HG02938 (cell line): ENCODE data around the gene ERGIC1.

Experiments used
- ATAC-seq: cut with Tn5 transposase; IDR thresholded peaks from one replicate; pipeline ENCODE4 v1.9.1; 2021; ENCODE audit warnings: mild to moderate bottlenecking, moderate library complexity; ENCODE audit not compliant: unreplicated experiment

The ERGIC1 gene

DNA sequence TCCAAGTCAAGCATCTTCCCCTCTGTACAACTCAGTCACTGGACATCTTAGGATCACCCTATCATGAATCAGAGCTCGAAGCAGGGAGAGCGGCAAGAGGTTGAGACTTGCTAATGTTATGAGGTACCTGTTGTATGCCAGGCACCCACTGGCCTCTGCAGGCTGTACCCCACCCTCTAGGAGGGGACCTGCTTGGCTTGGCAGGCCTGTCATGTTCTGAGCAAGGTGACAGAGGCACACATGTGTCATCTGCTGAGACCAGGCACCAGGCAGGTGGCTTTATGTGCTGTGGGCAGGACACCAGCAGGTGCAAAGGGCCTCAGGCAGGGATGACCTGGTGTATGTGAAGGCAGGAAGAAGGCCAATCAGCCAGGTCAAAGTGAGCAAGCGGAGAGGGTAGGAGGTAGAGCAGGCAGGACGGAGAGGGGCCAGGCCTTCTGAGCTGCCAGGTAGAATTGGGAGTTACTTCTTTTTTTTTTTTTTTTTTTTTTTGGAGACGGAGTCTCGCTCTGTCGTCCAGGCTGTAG lies 64.9 kb downstream of the ERGIC1 start:
- ATAC-seq = no peak

DNA sequence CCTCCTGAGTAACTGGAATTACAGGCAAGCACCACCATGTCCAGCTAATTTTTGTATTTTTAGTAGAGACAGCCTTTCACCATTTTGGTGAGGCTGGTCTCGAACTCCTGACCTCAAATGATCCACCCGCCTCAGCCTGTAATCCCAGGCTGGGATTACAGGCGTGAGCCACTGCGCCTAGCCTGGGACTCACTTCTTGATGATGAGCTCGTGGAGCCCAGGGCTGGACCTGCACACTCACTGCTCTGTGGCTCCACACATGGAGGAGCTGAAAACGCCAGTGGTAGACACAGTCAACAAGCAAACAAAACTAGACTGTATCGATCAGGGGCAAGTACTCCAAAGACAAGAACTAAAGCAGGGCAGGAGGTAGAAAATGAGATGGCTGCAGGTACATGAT lies 65.4 kb downstream of the ERGIC1 start:
- no peak for ATAC-seq

DNA sequence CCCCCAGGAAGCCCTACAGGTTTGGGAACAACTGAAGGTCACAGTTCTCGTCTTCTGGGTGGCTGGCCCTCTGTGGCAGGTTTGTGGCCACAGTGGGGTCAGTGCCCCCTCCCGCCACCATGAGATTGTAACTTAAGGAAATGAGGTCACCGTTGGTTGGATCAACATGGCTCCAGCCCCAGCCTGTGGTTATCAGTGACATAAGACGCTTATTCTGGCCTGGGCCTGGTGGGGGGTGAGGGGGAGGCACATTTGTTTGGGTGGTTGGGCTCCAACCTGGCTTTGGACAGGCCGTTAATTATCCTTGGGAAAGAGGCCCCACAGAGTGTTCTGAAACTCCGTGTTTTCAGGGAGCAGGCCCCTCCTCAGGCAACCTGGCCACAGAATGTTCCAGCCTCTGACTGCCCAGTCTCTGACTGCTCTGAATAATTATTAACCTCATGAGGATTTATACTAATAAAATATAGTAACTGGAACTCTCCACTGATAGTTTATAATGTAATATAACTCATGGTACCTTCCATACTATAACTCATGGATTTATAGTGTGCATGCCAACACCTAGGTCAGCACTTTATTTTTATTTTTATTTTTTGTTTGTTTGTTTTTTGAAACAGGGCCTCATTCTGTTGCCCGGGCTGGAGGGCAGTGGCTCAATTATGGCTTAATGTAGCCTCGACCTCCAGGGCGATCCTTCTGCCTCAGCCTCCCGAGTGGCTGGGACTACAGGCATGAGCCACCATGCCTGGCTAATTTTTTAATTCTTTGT lies 67.1 kb downstream of the ERGIC1 start:
- ATAC-seq = no peak

DNA sequence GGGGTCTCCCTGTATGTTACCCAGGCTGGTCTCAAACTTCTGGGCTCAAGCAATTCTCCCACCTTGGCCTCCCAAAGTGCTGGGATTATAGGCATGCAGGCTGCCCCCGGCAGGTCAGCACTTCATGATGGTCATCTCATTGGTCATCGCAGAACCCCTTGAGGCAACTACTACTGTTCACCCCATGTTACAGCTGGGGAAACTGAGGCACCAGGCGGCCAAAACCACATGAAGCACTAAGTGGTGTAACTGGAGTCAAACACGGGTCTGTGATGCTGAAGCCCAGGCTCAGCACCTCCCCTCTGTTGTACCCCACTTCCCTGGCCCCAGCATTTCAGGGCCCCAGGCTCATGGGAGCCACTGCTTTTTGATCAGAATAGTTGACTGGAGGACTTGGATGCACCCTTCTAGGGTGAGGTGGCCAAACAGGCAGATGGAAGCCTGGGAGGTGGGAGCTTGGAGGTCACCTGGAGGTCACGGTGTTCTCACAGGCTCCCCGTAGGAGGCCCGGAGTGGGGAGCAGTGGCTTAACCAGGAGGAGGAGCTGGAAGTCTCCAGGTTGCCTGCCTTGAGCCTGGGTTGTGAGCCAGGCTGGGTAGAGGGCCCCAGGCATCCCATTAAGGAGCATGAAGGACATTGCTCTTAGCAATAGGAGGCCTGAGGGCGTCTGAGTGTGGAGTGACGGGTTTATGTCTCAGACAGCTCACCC lies 67.9 kb downstream of the ERGIC1 start:
- no peak for ATAC-seq

DNA sequence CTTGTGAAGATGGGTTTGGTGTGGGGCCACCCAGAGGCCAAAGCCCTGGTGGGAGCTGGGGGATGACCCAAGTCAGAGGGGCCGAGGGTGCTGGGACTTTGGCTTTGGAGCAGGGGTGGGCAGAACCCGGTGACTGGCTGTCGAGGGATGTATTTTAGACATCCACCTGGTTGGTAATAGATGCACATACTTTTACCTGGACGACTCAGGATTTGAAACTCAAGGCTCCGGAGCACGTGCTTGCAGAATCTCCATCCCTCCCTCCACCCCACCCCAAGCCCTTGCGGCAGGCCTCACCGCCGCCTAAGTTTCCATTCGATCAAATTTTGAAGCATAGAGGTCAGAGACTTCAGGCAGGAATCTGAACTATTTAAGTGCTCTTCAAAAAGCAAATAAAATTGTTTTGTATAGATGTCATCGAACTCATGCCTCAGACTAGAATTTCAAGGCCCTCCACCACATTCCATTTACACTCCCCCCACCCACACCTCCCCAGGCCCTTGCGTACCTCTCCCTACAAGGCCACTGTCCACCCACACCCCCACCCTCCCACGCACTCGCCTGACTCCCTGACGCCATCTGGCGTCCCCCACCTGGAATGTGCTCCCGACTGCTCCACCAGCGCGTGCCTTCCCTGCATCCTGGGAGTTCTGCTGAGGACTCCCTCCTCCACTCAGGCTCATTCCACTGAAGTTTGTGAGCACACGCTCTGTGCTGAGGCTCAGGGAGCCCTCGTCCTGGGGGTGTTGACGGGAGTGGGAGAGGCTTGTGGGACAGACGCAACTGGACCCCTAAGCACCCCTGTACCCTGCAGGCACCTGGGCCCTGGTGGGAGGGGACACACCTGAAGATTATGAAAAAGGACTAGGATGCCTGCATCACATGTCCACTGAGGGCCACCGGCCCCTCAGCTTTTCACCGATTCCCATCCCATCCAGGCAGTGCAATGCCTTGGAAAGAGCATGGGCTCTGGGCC lies 68.7 kb downstream of the ERGIC1 start:
- ATAC-seq = no peak

GRCh38 chr5:172903790-172904189 lies 69.7 kb downstream of the ERGIC1 start:
- ATAC-seq = no peak

- no peak for ATAC-seq
Observed at GRCh38 chr5:172904312-172904642, 70.2 kb downstream of the ERGIC1 start.

DNA sequence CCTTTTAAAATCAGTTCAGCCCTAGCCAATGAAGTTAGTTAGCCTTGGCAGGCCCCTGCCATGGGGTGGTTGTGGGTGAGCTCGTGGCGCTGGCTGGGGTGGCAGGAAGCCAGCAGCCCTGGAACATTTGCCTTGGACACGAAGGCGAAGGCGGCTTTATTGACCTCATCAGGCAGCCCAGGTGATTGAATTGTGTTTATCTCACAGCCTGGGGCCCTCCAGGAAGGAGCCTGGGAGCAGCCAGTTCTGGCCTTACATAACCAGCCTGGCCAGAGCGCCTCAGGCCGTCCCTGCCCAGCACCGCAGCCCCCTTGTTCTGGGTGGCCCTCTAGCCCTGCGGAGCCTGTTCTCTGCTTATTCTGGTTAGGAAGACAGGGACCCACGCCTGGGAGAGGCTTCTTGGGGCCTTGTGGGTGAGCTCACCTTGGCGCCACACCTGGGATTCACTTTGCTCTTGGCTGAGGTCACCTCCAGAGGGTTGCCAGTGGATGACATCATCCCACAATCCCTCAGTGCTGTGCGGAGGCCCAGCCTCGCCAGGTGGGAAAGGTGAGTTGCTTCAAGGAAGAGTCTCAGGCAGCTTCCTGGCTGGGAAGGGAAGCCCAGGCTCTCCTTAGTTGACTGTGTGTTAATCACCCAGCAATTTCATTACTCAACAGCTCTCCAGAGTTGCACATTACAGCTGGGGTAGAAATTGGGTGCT lies 70.7 kb downstream of the ERGIC1 start:
- ATAC-seq = no peak

DNA sequence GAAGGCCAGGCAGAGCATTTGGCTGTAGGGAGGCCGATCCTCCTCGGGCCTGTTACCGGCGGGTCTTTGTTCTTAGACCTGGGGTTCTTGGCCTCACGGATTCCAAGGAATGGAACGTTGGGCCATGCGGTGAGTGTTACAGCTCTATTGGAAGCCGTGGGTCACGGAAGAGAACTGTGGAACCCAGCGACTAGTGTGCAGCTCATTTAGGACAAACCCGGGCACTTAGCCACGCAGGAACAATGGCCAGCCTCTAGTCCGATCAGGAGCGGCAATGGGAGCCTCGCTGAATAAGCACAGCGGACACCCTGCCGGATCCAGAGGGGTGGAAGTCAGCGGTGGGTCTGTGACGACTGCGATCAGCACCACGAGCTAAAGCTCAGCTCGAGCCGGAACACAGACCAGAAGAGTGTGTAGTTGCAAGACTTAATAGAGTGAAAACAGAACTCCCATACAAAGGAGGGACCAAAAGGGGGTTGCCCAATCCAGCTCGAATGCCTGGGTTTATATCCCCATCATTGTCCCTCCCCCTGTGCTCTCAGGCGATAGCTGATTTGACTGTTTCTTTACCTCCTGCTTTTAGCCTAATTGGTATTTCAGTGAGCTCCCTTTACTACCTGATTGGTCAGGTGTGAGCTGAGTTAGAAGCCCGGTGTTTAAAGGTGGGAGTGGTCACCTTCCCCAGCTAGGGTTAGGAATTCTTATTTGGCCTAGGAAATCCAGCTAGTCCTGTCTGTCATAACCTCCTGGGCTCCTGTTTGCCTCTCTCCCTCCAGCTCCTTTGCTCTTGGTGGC lies 71.5 kb downstream of the ERGIC1 start:
- no peak for ATAC-seq

GRCh38 chr5:172906436-172906835 lies 72.4 kb downstream of the ERGIC1 start:
- ATAC-seq = peak; percentile 63

DNA sequence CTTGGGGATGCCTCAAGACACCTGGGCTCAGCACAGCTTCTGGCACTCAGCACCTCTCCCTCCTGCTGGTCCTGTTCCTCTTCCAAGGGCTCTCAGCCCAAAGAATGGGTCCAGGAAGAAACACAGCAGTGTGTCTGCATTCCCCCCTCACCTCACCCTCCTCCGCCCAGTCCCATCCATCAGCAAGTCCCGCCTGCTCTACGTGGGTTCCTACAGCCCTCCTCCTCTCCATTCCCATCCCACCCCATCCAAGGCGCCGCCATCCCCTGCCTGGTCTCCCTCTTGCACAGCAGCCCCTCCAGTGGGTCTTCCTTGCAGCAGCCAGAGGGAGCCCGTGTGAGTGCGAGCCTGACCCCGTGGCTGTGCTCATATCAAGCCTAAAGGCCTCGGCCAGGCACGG lies 72.8 kb downstream of the ERGIC1 start:
- ATAC-seq = peak; percentile 7

DNA sequence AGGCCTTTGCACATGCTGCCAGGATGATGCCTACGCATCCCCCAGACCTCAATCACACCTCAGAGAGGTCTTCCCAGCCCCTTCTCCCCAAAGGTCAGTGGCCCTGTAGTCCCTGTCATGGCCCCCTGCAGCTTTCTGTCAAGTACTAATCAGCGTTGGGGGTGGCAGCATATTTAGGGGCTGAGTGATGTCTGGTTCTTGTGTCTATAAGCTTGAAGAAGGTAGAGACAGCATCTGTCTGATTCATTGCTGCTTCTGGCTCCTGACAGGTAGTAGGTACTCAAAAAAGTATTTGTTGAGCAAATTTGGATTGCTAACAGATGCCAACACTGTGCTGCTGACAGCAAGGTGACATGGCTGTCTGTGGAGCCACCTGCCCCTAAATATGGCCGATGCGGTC lies 73.6 kb downstream of the ERGIC1 start:
- no peak for ATAC-seq

DNA sequence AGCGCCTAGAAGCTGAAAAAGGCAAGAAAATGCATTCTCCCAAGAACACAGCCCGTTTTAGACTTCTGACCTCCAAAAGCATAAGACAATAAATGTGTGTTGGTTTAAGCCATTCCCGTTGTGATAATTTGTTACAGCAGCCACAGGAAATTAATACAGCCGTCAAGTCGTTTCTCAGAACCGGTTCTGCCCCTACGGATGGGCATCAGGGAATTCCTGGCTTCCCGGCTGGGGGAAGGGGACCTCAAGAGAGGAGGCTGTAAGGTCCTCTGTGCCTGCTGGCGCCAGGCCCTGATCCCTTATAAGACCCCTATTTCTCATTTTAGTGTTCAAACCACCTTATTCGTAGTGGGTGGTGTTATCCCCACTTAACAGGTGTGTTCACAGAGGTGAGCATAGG lies 74.6 kb downstream of the ERGIC1 start:
- no peak for ATAC-seq

DNA sequence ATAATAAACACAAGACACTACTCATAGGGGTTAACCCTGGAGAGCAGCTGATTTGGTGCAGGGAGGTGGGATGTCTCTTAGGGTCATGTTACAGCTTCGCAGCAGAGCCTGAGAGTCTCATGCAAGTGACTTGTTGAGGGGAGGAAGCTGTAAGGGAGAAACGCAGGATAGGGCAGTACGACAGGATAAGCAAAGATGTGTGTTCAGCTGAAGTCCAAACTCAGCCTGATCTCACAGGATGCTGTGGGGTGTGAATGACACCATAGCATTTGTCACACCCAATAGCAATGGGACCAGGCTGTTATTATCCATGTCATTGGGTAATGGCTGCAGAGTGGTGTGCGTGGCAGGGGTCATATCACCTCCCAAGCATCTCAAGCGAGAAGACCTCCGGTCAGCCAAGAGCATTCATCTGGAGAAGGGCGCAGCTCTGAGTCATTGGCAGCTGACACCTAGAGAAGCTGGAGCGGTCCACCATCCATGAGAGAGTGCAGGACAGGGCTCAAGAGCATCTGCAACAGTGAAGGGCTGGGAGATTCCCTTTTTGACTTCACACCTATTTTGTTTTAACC lies 76.0 kb downstream of the ERGIC1 start:
- ATAC-seq = no peak

DNA sequence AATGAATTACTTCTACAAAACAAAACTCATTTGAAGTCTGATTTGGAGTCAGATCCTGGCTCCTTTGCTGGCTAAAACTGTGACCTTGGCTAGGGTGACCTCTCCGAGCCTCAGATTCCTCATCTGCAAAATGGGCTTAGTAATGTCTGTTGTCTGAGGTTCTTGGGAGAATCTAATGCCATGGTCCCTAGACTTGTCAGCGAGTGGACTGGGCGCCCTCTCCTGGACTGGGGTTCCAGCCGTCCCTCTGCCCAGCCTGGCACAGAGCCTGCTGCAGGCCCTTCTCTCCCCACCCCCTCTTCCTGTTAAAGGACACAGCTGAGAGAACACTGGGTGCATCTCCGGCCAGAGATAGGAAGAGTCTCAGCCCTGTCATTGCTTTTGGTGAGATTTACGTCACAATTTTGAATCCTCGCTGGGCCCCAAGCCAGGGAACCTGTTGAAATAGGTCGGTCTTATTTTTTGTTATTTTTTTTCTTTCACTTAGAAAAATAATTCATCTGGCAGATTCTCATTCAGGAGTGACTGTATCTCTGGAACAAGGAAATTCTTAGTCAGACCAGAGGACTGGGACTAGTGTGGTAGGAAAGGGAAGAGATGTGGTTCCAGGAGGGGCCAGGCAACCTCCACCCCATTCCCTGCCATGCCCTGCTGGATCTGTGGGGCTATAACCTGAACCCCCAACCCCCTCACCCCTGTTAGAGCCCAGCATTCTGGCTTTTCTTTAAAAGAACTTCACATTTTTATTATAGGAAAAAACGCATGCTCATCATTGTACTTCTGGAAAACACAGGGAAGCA lies 77.0 kb downstream of the ERGIC1 start:
- ATAC-seq = no peak

- no peak for ATAC-seq
Observed at GRCh38 chr5:172911628-172911880, 77.5 kb downstream of the ERGIC1 start.

DNA sequence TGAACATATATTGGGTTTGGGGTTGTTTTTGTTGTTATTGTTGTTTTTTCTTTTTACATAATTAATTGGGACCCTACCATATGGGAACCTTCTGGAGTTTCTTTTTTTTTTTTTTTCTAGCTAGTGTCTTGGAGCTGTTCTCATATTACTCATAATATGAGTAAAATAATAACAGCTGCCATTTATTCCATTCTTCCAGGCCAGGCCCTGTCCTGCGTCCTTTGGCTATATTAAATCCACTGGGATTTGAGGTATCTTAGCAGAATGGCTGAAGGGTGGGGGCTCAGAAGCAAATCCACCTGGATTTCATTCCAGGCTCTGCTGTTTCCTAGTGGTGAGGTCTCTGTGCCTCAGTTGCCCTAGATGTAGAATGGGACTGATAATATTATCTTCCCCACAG lies 77.9 kb downstream of the ERGIC1 start:
- ATAC-seq = no peak

DNA sequence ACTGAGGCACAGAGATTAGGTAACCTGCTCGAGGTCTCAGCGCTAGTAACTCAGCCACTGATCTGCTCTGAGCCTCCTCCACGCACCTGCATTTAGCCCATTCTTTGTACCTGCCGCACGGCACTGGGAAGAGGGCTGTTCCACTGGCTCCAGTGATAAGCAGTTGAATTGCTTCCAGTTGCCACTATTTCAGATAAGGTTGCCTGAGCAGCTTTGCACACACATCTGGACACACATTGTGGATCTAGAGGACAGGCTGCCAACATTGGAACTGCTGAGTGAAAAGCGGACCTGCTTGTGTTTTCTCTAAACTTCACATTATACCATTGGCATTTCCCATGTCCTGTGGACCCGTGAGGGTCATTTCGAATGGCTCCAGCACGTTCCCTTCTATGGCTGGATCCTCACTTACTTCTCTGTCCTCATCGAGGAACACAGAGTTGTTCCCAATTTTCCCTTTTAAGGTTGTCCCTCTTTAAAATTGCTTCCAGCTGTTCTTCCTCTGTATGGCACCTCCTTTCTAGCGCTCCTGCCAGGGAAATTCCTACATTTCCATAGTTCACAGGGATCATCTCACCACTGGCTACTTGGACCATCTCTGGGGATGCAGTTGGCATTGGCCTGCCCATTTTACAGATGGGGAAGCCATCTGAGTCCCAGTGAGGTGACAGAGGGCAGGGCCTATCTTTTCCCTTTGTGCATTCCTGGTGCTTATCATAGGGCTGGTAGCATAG lies 79.2 kb downstream of the ERGIC1 start:
- no peak for ATAC-seq
